HG03175 (cell line): ENCODE data around the gene EIF5AL1.
"Not testable (repeated sequence)": the region's sequence is repeated elsewhere in the genome, so short reads cannot be mapped to it uniquely, and the experiment has no call there.

Source experiments
- ATAC-seq: cut with Tn5 transposase; IDR thresholded peaks from one replicate; pipeline ENCODE4 v1.9.1; 2021; ENCODE audit warnings: mild to moderate bottlenecking, moderate library complexity; ENCODE audit not compliant: unreplicated experiment

The EIF5AL1 gene

GRCh38 chr10:79555354-79556309 lies 43.3 kb downstream of the EIF5AL1 start:
- ATAC-seq, result no peak

GRCh38 chr10:79556961-79557360 lies 44.6 kb downstream of the EIF5AL1 start:
- ATAC-seq, result not testable (repeated sequence)

GRCh38 chr10:79559726-79560125 lies 47.4 kb downstream of the EIF5AL1 start:
- no peak for ATAC-seq

GRCh38 chr10:79560160-79560709 lies 47.9 kb downstream of the EIF5AL1 start, which contains the start of gene SFTPA2:
Gene SFTPA2 (minus strand): TSS chr10:79560407. CDS start chr10:79559483, 924 bp downstream.
- no peak for ATAC-seq

GRCh38 chr10:79561257-79561656 lies 48.9 kb downstream of the EIF5AL1 start:
- ATAC-seq, result no peak

- ATAC-seq, result peak; percentile 88
These were observed 49.9 kb downstream of the EIF5AL1 start for GRCh38 chr10:79562135-79562756.

- ATAC-seq, result no peak
These were observed 51.1 kb downstream of the EIF5AL1 start for GRCh38 chr10:79563426-79563825.
